Esophagus muscularis mucosa (tissue), 4 donors: ENCODE data around the gene NQO2. TPM values are rescaled to one million over a fixed set of nuclear protein-coding genes. Genes with fewer than 3 reads are reported as not detected.
A peak's percentile ranks its signal among the peaks of the same experiment; 100 is the strongest.

Experiments
- DNase-seq: peaks from one replicate; pipeline ENCODE4 v3.0.0-alpha.2; 2017; ENCODE audit errors: extremely low spot score
- H3K27ac ChIP-seq, 4 donors: fragments of 200-600 bp; sonication (generic); replicated peaks in 1 of 4; 1 replicate in 3 of 4; 2 replicates in 1 of 4; pipeline ENCODE4 v1.5.1; 2016 to 2019; ENCODE audit warnings: mild to moderate bottlenecking in 1 of 4
- H3K27me3 ChIP-seq, 4 donors: fragments of 200-600 bp; sonication (generic); one replicate each; pipeline versions ENCODE4 v1.5.1 to v1.6.0; 2016 to 2019
- H3K36me3 ChIP-seq, 4 donors: fragments of 200-600 bp; sonication (generic); one replicate each; pipeline ENCODE4 v1.5.1; 2016 to 2019
- H3K4me1 ChIP-seq, 4 donors: fragments of 200-600 bp; sonication (generic); one replicate each; pipeline ENCODE4 v1.5.1; 2016 to 2019
- H3K4me3 ChIP-seq, 4 donors: fragments of 200-600 bp; sonication (generic); 1 replicate in 2 of 4; 2 replicates in 2 of 4; pipeline ENCODE4 v1.5.1; 2016 to 2019; ENCODE audit warnings: mild to moderate bottlenecking in 4 of 4, moderate library complexity in 1 of 4
- H3K9me3 ChIP-seq, 4 donors: fragments of 200-600 bp; sonication (generic); 1 replicate in 3 of 4; 2 replicates in 1 of 4; pipeline ENCODE4 v1.5.1; 2016 to 2019
- EP300 ChIP-seq: sonication (generic); formaldehyde crosslinking; IDR thresholded peaks from one replicate; pipeline ENCODE4 v1.6.1; 2017; ENCODE audit warnings: antibody characterized with exemption
- POLR2A ChIP-seq: fragments of 450-650 bp; IDR thresholded peaks from one replicate; pipeline ENCODE4 v1.6.1; 2017; ENCODE audit warnings: antibody characterized with exemption, moderate library complexity, mild to moderate bottlenecking, low read depth
- POLR2AphosphoS5 ChIP-seq, 2 donors: sonication (generic); formaldehyde crosslinking; IDR thresholded peaks; one replicate each; pipeline ENCODE4 v1.6.1; 2017; ENCODE audit warnings: antibody characterized with exemption in 2 of 2
- WGBS: methylation state at CpG from one replicate; pipeline ENCODE4 v1.1.5; 2018; 5-methylcytosine and 5-hydroxymethylcytosine counted together
- intact Hi-C: fragments of 100-400 bp; cut with DNase I; formaldehyde crosslinking; loops from one replicate; pipeline ENCODE4 v1.15.1; 2023
- total RNA-seq, 4 donors: library from RNA; depleted of rRNA; stranded (reverse); fragments of >200 nt; gene quantifications; one replicate each; pipeline versions ENCODE4 v1.1.0 to v1.2.1, GENCODE V29; 2016
- TF ChIP-seq, protein P1 (sequence below), 3 experiments: fragments of 200-600 bp in 2 of 3; fragments of 450-650 bp in 1 of 3; sonication (generic) in 2 of 3; IDR thresholded peaks; one replicate each; pipeline ENCODE4 v1.5.1; 2017 to 2019; ENCODE audit warnings: antibody characterized with exemption in 3 of 3, mild to moderate bottlenecking in 2 of 3, moderate library complexity in 1 of 3

The NQO2 gene
- total RNA-seq, 4 donors from 2014 or later: 22.9 to 31.3 (median 27.2) TPM

GRCh38 chr6:2963756-2964155 is 35.9 kb upstream of the NQO2 start:
- Histone ChIP-seq H3K36me3 (peaks cover 0 to 7% (median 3%) of the 10 kb centered on the region in 4 donors), H3K4me1 (peaks cover 45 to 71% (median 64%) of the 10 kb centered on the region in 4 donors), H3K27ac (no peak overlapping the region), H3K9me3 (no peaks in the 10 kb centered on the region), H3K4me3 (no peak overlapping the region), H3K27me3 (no peaks in the 10 kb centered on the region)
- DNase-seq: no peak
- TF ChIP-seq POLR2AphosphoS5 (IDR thresholded peaks at IDR 0.05) (no peak), POLR2A (no peak), EP300 (no peak)
- TF ChIP-seq, protein P1, sequence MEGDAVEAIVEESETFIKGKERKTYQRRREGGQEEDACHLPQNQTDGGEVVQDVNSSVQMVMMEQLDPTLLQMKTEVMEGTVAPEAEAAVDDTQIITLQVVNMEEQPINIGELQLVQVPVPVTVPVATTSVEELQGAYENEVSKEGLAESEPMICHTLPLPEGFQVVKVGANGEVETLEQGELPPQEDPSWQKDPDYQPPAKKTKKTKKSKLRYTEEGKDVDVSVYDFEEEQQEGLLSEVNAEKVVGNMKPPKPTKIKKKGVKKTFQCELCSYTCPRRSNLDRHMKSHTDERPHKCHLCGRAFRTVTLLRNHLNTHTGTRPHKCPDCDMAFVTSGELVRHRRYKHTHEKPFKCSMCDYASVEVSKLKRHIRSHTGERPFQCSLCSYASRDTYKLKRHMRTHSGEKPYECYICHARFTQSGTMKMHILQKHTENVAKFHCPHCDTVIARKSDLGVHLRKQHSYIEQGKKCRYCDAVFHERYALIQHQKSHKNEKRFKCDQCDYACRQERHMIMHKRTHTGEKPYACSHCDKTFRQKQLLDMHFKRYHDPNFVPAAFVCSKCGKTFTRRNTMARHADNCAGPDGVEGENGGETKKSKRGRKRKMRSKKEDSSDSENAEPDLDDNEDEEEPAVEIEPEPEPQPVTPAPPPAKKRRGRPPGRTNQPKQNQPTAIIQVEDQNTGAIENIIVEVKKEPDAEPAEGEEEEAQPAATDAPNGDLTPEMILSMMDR (IDR thresholded peaks at IDR 0.05): no peak
- intact Hi-C loops: no loop called here
- WGBS: 94% methylated on average over 8 of the region's 8 CpGs

DNA sequence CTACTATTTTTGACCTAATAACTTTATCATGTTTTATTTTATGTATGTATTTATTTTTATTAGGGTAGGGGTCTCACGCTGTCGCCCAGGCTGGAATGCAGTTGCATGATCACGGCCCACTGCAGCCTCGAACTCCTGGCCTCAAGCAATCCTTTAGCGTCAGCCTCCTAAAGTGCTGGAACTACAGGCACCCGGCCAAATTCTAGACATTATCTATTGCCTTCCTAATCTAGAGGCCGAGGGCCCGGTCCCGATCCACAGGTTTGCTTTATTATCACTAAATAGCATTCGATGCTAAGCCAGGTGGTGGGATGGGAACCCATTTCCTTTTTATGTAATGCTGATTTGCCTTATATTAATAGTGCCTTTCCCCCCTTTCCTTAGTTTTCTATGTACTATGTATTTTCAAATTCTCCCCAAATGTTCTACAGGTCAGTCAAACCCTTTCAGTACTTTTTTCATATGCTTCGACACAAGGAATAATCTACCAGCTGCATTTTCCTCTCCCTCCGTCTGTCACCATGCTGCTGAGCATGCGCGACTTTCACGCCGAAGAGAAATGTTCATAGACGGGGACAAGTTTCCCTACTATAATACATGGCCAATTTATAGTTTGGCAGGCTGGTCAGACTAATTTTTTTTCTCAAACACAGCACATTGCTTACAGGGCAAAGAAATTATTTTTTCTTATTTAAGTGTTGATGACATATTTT is 34.7 kb upstream of the NQO2 start:
- no peaks in the 10 kb centered on the region for H3K9me3 ChIP-seq
- H3K36me3 ChIP-seq: peaks cover 0 to 6% (median 0%) of the 10 kb centered on the region in 4 donors
- no peaks in the 10 kb centered on the region for H3K27me3 ChIP-seq
- DNase-seq: no peak
- no peak overlapping the region for H3K27ac ChIP-seq
- no peak overlapping the region for H3K4me3 ChIP-seq
- 90% methylated on average over 17 of the region's 17 CpGs for WGBS
- intact Hi-C loops: no loop called here
- peaks cover 43 to 71% (median 69%) of the 10 kb centered on the region in 4 donors for H3K4me1 ChIP-seq
- TF ChIP-seq, protein P1 (IDR thresholded peaks at IDR 0.05): no peak
- TF ChIP-seq EP300: no peak
- TF ChIP-seq POLR2A: no peak
- no peak for TF ChIP-seq POLR2AphosphoS5 (IDR thresholded peaks at IDR 0.05)

DNA sequence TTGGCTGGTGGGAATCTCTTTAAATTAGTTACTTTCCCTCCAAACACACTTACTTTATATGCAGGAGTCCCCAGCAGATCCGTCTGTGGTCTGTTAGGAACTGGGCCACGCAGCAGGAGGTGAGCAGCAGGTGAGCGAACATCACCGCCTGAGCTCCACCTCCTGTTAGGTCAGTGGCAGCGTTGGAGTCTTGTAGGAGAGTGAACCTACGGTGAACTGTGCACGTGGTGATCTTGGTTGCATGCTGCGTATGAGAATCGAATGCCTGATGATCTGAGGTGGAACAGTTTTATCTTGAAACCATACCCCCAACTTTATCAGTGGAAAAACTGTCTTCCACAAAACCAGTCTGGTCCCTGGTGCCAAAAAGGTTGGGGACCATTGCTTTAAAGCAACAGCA is 33.3 kb upstream of the NQO2 start:
- Histone ChIP-seq H3K9me3 (no peaks in the 10 kb centered on the region), H3K4me3 (no peak overlapping the region), H3K27me3 (no peaks in the 10 kb centered on the region), H3K36me3 (peaks cover 0 to 6% (median 0%) of the 10 kb centered on the region in 4 donors), H3K27ac (peak overlapping the region in 2 of 4 donors; percentile 27 to 52), H3K4me1 (peaks cover 34 to 65% (median 62%) of the 10 kb centered on the region in 4 donors)
- WGBS: 75% methylated on average over 9 of the region's 9 CpGs
- intact Hi-C loops: no loop called here
- TF ChIP-seq POLR2A: no peak
- TF ChIP-seq, protein P1 (IDR thresholded peaks at IDR 0.05): no peak
- no peak for TF ChIP-seq EP300
- no peak for TF ChIP-seq POLR2AphosphoS5 (IDR thresholded peaks at IDR 0.05)
- no peak for DNase-seq

- H3K4me1 ChIP-seq: peaks cover 18 to 58% (median 56%) of the 10 kb centered on the region in 4 donors
- intact Hi-C loops: no loop called here
- no peak overlapping the region for H3K4me3 ChIP-seq
- WGBS: 94% methylated on average over 7 of the region's 7 CpGs
- DNase-seq: no peak
- H3K9me3 ChIP-seq: no peaks in the 10 kb centered on the region
- H3K27me3 ChIP-seq: no peaks in the 10 kb centered on the region
- peak overlapping the region in 1 of 4 donors; percentile 95 for H3K27ac ChIP-seq
- TF ChIP-seq EP300 (no peak), POLR2AphosphoS5 (IDR thresholded peaks at IDR 0.05) (no peak), POLR2A (no peak)
- TF ChIP-seq, protein P1 (IDR thresholded peaks at IDR 0.05): no peak
- H3K36me3 ChIP-seq: peaks cover 0 to 6% (median 0%) of the 10 kb centered on the region in 4 donors
Measured at GRCh38 chr6:2967936-2968335, 31.8 kb upstream of the NQO2 start.
